Sigmoid colon (tissue), 4 donors: ENCODE data around the gene APOO.

Source experiments
- CTCF ChIP-seq, 4 experiments: fragments of 450-650 bp in 3 of 4; fragments of 200-600 bp in 1 of 4; IDR thresholded peaks; one replicate each; pipeline ENCODE4 v1.5.1; 2016 to 2019; ENCODE audit warnings: antibody characterized with exemption in 4 of 4, mild to moderate bottlenecking in 3 of 4, moderate library complexity in 2 of 4
- EP300 ChIP-seq, 4 donors: sonication (generic); formaldehyde crosslinking; IDR thresholded peaks; one replicate each; pipeline ENCODE4 v1.6.1; 2017; ENCODE audit warnings: antibody characterized with exemption in 4 of 4
- POLR2A ChIP-seq, 2 donors: fragments of 450-650 bp; IDR thresholded peaks; one replicate each; pipeline ENCODE4 v1.6.1; 2016; ENCODE audit warnings: antibody characterized with exemption in 2 of 2, mild to moderate bottlenecking in 2 of 2, moderate library complexity in 2 of 2
- POLR2AphosphoS5 ChIP-seq, 4 donors: sonication (generic); formaldehyde crosslinking; IDR thresholded peaks; one replicate each; pipeline ENCODE4 v1.6.1; 2017; ENCODE audit warnings: antibody characterized with exemption in 4 of 4

- TF ChIP-seq CTCF (IDR thresholded peaks at IDR 0.05) (no peak), POLR2A (IDR thresholded peaks at IDR 0.05) (no peak), EP300 (IDR thresholded peaks at IDR 0.05) (no peak), POLR2AphosphoS5 (IDR thresholded peaks at IDR 0.05) (no peak)
Observed at GRCh38 chrX:23857935-23858334, 49.8 kb downstream of the APOO start.
